ENCODE data around the gene SSBP3.
"Not testable (repeated sequence)": the region's sequence is repeated elsewhere in the genome, so short reads cannot be mapped to it uniquely, and the experiment has no call there.

DNA sequence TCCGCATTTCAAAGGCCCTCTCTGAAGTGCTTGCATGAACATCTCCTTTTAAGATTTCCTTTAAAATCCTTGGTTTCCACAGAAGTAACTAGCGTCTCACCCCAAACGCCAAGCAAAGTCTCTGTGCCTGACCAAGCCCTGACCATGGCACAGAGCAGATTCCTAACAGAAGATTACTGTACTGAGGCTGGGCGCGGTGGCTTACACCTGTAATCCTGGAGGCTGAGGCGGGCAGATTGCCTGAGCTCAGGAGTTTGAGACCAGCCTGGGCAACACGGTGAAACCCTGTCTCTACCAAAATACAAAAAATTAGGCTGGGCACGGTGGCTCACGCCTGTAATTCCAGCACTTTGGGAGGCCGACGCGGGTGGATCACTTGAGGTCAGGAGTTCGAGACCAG lies 60.6 kb downstream of the SSBP3 start:
- TF ChIP-seq POLR2A (IDR thresholded peaks at IDR 0.05) = not testable (repeated sequence)
- TF ChIP-seq, protein P1, sequence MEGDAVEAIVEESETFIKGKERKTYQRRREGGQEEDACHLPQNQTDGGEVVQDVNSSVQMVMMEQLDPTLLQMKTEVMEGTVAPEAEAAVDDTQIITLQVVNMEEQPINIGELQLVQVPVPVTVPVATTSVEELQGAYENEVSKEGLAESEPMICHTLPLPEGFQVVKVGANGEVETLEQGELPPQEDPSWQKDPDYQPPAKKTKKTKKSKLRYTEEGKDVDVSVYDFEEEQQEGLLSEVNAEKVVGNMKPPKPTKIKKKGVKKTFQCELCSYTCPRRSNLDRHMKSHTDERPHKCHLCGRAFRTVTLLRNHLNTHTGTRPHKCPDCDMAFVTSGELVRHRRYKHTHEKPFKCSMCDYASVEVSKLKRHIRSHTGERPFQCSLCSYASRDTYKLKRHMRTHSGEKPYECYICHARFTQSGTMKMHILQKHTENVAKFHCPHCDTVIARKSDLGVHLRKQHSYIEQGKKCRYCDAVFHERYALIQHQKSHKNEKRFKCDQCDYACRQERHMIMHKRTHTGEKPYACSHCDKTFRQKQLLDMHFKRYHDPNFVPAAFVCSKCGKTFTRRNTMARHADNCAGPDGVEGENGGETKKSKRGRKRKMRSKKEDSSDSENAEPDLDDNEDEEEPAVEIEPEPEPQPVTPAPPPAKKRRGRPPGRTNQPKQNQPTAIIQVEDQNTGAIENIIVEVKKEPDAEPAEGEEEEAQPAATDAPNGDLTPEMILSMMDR (IDR thresholded peaks at IDR 0.05) = not testable (repeated sequence)

All from thyroid gland (tissue), 4 donors.